ENCODE data around the gene ZNF710.
A peak's percentile ranks its signal among the peaks of the same experiment; 100 is the strongest.

GRCh38 chr15:90030376-90030775 is 29.3 kb downstream of the ZNF710 start:
- TF ChIP-seq CTCF (IDR thresholded peaks at IDR 0.05 in 8 of 11, conservative IDR thresholded peaks at IDR 0.05 in 3 of 11) (no peak), POLR2AphosphoS5 (IDR thresholded peaks at IDR 0.05) (peak in 1 of 3 donors; percentile 10), POLR2A (IDR thresholded peaks at IDR 0.05) (no peak)
